GM18907 (cell line): ENCODE measurements around the gene RHOT2.
A peak's percentile ranks its signal among the peaks of the same experiment; 100 is the strongest.
"Not testable (repeated sequence)": the region's sequence is repeated elsewhere in the genome, so short reads cannot be mapped to it uniquely, and the experiment has no call there.

Experiments
- ATAC-seq: cut with Tn5 transposase; IDR thresholded peaks from one replicate; pipeline ENCODE4 v1.9.1; 2021; ENCODE audit warnings: mild to moderate bottlenecking, moderate library complexity; ENCODE audit not compliant: unreplicated experiment

Gene RHOT2

DNA sequence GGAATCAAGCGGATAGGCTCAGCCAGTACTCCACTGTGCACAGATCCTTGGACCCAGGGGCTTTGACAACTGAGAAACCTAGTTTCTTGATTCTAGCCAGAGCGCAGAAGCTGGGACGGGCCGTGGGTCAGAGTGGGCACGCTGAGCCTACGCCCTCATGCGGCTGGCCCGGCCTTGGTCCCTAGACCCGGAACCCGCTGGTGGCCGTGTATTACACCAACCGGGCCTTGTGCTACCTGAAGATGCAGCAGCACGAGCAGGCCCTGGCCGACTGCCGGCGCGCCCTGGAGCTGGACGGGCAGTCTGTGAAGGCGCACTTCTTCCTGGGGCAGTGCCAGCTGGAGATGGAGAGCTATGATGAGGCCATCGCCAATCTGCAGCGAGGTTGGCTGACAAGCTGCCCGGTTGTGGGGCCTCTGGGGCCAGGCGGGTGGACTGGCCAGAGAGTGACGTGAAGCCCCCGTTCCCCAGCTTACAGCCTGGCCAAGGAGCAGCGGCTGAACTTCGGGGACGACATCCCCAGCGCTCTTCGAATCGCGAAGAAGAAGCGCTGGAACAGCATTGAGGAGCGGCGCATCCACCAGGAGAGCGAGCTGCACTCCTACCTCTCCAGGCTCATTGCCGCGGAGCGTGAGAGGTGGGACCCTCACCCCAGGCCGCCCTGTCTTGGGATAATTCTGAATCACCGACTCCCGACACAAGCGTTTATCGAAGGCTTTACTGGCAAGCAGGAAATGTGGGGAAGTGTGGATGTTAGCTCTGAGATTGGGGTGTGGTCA is 13.2 kb downstream of the RHOT2 start:
- no peak for ATAC-seq

DNA sequence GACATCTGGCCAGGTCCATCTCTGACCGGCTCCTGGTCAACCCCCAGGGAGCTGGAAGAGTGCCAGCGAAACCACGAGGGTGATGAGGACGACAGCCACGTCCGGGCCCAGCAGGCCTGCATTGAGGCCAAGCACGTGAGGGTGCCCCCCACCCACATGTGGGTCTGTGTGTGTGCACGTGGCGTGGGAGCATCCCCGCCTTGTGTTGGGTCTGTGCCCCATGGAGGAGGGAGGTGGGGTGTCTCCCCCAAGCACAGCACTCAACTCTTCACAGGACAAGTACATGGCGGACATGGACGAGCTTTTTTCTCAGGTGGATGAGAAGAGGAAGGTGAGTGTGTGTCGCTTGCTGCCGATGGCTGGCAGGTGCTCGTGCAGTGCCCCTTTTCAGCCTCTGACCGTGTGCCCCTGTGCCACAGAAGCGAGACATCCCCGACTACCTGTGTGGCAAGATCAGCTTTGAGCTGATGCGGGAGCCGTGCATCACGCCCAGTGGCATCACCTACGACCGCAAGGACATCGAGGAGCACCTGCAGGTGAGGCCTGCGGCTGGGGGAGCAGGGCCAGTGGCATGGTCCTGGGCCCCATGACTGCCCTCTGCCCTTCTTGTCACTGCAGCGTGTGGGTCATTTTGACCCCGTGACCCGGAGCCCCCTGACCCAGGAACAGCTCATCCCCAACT is 14.0 kb downstream of the RHOT2 start:
- no peak for ATAC-seq

DNA sequence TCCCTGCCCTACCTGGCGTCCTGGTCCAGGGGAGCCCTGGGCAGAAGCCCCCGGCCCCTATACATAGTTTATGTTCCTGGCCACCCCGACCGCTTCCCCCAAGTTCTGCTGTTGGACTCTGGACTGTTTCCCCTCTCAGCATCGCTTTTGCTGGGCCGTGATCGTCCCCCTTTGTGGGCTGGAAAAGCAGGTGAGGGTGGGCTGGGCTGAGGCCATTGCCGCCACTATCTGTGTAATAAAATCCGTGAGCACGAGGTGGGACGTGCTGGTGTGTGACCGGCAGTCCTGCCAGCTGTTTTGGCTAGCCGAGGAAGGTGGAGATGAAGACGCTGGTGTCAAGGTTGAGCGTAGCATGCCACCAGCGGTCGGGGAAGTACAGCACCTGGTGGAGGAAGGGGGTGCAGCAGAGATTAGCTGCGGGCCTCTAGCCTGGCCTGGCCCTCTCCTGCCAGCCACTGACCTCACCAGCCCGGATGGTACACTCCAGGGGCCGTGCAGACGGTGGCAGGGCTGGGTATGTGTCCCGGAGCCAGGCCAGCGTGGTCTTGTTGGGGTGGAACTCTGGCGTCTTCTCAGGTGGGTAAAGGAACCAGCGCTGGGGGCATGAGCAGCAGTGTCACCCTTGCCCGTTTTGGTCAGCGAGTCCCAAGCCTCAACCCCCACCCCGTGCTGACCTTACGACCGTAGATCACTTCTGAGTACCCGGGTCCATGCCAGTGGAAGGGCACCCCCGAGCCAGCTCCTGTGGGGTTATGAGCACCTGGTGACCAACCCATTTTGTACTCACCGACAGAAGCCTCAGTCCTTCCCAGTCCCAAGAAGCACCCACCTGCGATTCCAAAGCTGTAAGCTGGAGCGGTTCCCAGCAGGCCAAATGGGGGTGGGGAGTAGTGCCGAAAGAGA is 14.8 kb downstream of the RHOT2 start:
- ATAC-seq: no peak

DNA sequence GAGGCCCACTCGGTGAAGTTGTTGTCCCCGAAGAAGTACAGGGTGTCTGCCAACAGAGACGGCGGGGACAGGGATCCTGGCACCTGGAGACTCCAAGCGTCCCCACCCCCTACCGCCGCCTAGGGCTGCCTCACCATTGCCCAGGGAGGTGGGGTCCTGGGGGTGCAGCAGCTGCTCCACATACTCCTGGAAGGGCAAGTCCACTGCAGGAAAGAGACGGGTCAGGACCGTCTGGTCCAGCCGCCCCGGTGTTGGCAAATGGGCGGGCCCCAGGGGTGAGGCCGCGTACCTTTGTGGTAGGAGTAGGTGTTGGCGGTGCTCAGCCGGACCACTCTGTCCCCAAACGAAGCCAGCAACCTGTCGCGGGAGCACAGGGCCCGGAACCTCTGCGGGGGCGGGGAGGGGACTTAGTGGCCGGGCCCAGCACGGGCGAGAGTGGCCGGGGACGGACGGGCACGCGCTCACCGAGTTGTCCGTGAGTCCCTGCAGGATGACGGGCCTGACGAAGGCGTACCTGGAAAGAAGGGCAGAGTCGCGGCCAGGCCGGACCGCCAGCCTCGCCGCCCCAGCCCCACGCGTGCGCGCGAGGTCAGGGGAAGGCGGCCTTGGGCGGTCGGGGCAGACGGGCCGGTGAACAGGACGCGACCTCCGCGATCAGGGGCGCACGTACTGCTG is 15.6 kb downstream of the RHOT2 start:
- no peak for ATAC-seq

DNA sequence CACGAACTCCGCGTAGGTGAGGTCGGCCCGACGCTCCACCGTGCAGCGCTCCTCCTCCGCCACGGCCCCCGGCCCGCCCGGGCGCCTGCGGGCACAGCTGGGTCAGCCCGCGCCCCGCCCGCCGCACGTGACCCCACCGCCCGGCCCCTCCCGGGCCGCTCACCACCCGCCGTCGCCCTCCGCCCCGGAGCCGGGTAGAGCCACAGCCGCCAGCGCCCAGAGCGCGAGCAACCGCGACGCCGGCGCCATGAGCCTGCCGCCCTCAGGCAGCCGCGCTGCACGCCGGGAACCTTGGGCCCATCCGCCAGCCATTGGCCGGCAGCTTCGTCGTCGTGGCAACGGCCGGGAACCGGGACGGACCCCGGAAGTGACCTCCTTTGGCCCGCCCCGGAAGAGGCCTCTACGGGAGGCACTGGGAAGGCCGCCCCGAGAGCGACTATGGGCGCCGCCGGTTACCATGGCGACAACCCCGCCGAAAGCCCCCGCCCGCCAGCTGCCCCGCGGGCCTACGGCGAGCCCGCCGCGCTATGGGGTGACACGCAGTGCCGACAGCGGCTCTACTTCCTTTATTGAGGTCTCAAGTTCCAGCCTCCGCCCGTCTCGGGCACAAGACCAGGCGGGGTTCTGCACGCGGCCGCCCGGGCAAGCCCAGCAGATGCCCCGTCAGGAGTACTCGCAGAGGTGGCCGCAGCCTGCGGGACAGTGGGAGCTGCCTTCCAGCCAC is 16.3 kb downstream of the RHOT2 start, which contains the start of gene JMJD8:
TSS of gene JMJD8 (minus strand) at position 264 of the 724 bp plus-strand sequence. CDS start at position 249, 15 bp downstream.
- peak; percentile 59 for ATAC-seq

DNA sequence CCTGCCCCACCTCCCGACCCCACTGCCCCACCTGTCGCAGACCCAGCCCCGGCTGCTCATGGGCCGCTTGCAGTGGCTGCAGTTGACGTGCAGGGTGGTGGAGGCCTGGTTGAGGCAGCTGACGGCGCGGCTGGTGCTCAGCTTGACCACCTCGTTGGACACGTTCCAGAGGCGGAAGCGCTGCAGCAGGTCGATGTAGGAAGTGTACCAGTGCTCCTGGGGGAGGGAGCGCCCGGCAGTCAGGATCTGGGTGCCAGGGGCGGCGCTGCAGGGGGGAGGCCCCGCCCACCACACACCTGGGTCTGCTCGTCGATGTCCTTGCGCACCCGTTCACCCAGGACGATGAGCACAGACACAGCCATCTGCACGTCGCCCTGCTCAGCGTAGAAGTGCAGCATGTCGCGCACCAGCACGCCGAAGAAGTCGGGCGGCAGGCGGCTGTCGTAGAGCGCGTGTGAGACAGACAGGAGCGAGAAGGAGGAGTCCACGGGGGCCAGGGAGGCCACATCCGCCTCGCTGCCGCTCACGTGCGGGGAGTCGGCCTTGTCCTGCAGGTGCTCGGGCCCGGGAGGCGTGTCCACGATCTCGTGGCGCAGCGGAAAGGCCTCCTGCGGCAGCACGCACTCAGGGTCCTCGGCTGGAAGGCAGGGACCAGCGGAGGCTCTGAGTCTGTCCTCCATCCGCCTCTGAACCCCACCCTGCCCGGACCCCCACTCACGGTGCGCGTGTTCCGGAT is 17.2 kb downstream of the RHOT2 start:
- no peak for ATAC-seq

DNA sequence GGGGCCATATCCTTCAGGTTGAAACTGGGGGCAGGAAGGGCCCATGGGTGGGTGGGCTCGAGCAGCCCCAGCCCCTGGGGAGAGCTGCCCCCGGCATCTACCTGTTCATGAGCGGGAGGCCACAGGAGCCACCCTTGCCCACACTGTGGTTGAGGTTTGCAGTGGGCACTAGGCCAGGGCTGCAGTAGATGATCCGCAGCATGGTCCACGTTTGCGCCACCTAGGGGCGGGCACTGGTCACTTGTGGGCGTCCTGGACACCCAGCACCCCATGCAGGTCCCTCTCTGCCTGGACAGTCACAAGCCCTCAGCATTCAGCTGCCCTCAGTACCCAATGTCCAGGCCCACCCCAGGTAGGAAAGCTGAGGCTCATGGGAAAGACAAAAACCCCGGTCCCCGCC is 18.0 kb downstream of the RHOT2 start:
- ATAC-seq: no peak

DNA sequence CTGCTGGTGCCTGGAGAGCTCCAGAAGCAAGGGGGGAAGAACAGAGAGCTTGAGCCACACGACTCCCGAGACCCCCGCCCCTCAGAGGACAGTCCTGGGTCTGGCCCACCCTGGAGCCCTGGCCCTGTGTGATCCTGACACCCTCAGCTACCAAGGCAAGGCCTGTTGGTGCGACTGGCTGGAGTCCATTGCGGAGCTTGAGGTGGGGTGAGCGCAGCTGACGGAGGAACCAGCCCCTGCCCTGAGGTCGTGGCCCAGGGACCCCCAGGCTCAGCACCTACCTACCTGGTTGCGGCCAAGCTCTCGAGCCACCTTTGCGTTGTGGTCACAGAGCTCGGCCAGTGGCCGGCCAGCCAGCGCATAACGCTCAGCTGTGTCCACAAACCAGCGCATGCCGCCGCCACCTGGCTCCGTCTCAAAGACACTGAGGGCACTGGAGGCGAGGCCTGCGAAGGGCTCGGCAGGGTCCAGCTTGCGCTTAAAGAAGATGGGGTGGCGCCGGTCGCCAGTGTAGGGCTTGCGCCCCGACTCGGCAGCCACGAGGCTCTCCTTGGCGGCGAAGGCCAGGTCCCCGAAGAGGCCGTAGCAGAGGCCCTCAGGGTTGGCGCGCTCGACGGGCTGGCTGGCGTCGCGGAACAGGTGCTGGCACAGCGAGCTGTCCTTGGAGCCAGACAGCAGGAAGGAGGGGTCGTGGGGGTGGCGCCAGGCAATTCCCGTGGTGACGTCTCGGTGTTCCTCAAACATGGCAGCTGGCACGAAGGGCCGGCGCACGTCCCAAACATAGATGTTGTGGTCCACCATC is 18.7 kb downstream of the RHOT2 start:
- no peak for ATAC-seq

DNA sequence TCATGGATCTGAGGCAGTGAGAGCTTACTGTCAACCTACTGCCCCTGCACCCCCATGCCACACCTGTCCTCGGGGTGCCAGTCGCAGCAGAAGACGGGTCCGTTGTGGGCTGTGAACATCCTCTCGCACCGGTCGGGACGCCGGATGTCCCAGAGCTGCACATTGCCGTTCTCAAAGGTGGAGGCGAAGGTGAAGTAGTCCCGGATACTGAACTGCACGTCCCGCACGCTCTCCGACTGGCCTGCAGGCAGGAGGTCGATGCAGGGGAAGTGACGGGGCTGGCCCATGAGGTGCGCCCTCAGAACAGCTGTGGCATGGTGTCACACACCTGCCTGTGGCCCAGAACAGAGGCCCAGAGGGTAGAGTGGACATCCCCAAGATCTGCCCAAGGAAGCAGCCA is 19.6 kb downstream of the RHOT2 start:
- no peak for ATAC-seq

DNA sequence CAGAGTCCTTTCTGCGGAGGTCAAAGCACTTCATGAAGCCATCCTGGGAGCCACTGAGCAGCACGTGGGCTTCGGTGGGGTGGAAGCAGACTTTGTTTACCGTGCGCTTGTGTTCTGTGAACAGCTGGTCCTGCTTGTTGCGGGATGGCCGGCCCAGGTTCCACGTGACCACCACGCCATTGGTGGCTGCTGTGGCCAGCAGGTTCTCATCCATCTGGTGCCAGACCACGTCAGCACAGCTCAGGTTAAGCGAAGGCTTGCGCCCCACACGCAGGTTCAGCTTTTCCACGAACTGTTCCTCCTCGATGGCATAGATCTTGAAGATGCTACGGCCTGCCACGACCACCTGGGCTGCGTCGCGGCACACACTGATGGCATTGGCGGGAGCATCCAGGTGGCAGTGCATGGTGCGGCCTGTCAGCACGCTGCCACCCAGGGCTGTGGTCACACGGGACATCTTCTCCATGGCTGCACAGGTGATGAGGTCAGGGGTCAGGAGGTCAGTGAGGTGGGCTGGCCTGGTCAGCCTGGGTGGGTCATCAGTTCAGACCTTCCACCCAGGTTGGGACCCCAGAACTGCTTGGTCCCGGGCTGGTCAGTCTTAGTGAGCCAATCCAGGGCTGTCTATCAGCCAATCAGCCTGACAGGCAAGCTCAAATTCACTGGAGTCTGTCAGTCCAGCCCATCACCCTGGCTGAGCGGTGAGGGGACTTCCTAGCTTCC is 21.4 kb downstream of the RHOT2 start:
- no peak for ATAC-seq

DNA sequence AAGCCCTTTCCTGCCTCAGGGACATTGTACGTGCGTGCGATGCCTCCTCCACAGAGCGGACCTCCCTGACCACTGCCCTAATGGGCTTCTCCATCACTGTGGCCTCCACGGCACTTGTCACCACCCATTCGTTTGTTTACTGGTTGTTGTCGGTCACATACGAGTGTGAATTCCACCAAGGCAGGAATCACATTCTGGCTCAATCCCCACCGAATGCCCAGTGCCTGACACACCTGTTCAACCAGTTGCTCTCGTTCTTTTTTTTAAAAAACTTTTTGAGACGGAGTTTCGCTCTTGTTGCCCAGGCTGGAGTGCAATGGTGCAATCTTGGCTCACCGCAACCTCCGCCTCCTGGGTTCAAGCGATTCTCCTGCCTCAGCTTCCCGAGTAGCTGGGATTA is 23.3 kb downstream of the RHOT2 start:
- not testable (repeated sequence) for ATAC-seq

DNA sequence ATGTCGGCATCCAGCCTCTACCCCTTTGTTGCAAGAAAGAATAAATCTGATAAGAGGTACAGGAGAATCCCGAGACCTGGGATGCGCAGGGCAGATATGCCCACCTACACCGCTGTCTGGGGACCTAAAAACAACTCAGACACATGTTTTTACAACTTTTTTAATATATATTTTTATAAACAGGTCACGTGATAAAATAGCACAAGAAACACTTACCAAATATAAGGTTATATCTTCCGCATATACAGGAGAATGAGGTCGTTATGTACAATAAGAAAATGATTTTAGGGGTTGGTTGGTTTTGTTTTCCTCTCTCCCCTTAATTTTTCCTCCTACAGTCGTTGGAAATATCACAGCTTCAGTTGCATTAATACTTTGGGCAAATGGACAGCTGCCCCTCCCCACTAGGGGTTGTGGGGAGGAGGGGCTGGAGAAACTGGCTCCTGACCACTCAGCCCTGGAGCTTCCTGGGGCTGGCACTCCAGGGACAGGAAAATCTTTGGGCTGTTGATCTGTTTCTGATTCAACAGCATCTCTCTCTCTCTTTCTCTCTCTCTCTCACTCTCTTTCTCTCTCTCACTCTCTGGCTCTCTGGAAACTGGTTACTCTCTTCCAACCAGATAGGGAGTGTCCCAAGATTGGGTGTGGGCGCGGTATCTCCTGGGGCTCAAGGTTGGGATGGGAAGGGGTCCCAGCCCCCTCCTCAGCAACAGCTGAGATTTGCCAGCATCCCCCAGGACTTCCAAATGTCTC is 24.6 kb downstream of the RHOT2 start:
- ATAC-seq: no peak

DNA sequence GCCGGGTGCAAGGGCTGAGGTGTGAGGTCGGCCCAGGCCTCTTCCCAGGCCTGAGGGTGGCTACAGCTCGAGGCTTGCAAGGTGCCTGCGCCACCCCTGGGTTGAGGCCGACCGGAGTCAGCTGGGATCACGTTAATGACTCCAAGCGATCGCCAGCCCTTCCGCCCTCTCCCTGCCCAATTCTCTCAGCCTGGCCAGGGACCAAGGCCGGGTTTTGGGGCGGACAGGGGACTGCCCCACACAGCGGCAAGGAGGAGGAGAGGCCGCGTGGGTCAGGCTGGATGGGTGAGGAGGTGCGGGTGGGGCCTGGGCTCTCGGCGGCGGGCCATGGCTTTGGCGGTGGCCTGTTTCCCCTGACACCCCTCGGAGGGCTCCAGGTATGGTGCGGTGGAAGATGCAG is 25.4 kb downstream of the RHOT2 start:
- no peak for ATAC-seq

DNA sequence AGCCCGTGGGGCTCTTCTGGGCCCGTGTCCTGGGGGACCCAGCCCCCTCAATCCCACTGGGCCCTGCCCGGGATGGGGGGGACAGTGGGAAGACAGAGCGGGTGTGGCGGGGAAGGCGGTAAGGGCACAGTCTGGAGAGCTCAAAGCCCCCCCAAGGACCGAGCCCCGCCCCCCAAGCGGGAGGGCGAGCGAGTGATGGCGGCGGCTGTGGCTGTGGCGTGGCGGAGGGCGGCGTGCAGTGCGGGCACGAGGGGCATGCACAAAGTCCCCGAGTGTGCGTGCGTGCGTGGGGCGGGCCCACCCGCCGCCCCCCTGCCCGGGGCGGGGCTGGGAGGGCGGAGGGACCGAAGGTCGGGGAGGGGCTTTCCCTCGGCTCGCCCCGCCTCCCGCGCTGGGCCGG is 25.8 kb downstream of the RHOT2 start:
- ATAC-seq: no peak

DNA sequence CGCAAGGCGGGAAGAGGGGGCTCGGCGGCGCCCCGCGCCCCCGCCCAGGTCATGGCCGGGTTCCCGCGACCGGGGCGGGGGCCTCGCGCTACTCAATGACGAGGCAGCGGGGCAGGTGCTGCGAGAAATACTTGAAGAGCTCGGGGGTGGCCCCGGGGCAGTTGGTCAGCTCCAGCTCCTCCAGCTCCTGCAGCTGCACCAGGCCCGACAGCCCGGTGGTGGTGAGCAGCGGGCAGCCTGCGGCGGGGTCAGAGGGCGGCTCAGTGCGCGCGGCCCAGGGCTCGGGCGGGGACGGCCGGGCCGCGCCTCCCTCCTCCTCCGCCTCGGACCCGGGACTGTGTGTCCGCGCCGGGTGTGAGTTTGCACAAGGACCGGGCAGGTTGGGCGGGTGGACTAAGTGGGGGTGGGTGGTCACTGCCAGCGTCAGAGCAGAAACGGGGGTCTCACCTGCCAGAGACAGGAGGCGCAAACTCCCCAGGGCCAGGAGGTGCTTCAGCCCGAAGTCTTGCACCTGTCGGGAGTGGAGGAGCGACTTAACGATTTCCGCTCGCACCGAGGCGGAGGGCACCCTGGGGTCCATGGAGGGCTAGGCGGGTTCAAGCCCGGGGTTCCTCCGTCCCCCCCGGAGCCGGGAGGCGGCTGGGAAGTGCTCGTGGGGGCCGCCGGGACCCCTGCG is 26.4 kb downstream of the RHOT2 start:
- no peak for ATAC-seq

DNA sequence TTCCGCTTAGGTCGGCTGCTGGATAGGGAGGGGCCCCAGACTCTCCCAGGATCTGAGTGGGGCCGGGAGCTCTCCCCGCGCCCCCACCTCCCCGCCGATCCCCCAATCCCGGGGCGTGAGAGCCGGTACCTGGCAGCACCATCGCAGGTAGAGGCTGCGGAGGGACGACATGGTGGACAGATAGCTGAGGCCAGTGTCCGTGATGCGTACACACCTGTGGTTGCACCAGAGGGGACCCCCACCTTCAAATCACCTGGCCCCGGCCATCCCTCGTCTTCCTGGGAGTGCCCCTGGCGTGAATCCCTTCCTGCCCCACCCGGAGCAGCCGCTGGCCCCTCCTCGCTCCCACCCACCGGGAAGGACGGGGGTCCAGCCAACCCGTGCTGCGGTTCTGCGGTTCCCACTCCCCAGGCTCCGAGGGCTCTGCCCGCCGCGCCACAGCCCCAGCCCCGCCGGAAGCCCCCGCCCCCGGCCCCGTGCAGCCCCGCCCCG is 27.0 kb downstream of the RHOT2 start:
- no peak for ATAC-seq
